HFF-Myc (cell line): ENCODE data around the gene FDCSP.
"Not testable (repeated sequence)": the region's sequence is repeated elsewhere in the genome, so short reads cannot be mapped to it uniquely, and the experiment has no call there.

ENCODE experiments used
- DNase-seq: peaks from one replicate; pipeline ENCODE4 v3.0.0-alpha.2; 2011; ENCODE audit warnings: low read depth; ENCODE audit errors: extremely low read depth
- H3K4me3 ChIP-seq: replicated peaks from 2 replicates; pipeline ENCODE4 v1.5.1; 2011; ENCODE audit warnings: low read depth, mild to moderate bottlenecking, control low read depth, low read length
- CTCF ChIP-seq: IDR thresholded peaks from 2 replicates; pipeline ENCODE4 v1.5.1; 2012; ENCODE audit warnings: mild to moderate bottlenecking, low read depth, low read length, control low read depth; ENCODE audit errors: missing control alignments

The FDCSP gene

DNA sequence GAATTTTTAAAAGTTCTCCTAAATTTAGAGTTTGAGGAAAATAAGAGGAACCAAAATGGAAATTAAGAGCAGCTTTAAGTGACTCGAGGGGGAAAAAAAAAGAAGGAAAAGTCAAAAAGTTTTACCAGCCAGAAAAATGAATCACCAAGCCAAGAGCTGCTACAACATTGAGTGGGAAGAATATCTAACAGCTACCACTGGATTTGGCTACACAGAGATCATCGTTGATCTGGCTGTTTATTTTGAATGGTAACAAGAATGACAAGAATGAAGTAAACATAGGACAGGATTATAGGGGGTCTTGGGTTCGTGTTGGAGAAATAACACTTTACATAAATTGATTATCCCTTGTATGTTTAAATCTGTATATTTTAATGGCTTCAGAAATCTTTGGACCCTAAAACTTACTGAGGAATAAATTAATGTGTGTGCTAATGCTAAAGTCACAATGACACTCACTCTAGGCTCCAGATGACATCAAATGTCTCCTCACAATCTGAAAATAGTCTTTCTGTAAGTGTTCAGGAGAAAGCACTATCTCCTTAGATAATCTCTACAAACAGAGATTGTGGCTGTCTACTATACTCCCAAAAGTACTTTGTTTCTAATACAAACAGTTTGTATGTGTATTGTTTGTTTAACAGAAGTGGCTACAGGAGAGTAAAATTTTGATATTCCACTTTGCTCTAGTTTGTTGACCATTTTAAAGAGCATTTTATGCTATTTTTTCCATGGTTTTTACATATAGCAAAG, 13.4 kb downstream of the FDCSP start:
- no peak overlapping the region for H3K4me3 ChIP-seq
- TF ChIP-seq CTCF: no peak
- DNase-seq: no peak

GRCh38 chr4:70239884-70240591, 14.1 kb downstream of the FDCSP start:
- no peak for DNase-seq
- no peak overlapping the region for H3K4me3 ChIP-seq
- TF ChIP-seq CTCF: no peak

GRCh38 chr4:70242297-70242696, 16.4 kb downstream of the FDCSP start, which contains the start of gene CSN3:
CSN3 (plus strand) TSS chr4:70242597; CDS start chr4:70244820, 2,223 bp downstream.
- not testable (repeated sequence) for DNase-seq

DNA sequence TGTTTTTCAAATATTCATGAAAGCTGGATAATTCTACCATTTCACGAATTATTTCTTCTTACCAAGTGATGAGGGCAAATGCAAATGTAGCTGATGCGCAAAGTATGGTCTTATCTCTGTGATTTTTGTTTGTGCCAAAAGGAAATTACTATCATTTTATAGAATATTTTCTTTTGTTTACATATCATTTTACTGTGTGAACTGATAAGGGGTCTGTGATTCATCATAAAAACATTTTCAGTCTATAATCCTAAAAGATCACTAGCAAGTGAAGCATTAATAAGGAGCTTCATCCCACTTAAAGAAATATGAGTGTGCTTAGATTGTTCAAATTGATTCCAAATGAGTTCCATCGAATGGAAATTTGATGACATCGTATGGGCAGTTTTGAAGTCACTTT, 17.2 kb downstream of the FDCSP start:
- DNase-seq: no peak
- H3K4me3 ChIP-seq: no peak overlapping the region
- TF ChIP-seq CTCF: no peak

More at GRCh38 chr4:70242297-70242696, 16.4 kb downstream of the FDCSP start, which contains the start of gene CSN3:
- H3K4me3 ChIP-seq: not testable (repeated sequence)

GRCh38 chr4:70251250-70251944, 25.5 kb downstream of the FDCSP start:
- TF ChIP-seq CTCF: no peak
- H3K4me3 ChIP-seq: no peak overlapping the region

GRCh38 chr4:70251945-70252277, 26.0 kb downstream of the FDCSP start:
- no peak for TF ChIP-seq CTCF
- DNase-seq: no peak

More at GRCh38 chr4:70251250-70251944, 25.5 kb downstream of the FDCSP start:
- no peak for DNase-seq

GRCh38 chr4:70269674-70270073, 43.8 kb downstream of the FDCSP start:
- no peak for TF ChIP-seq CTCF
- DNase-seq: no peak
- H3K4me3 ChIP-seq: no peak overlapping the region

More at GRCh38 chr4:70251945-70252277, 26.0 kb downstream of the FDCSP start:
- H3K4me3 ChIP-seq: no peak overlapping the region
